DND-41 (cell line): Measurements from ENCODE around the gene VAV2.

Experiments
- ATAC-seq: fragments of 200-7000 bp; cut with Tn5 transposase; 3 replicates; pipeline ENCODE4 v1.9.1; 2021; ENCODE audit warnings: low read depth; ENCODE audit not compliant: insufficient read depth
- DNase-seq: peaks from one replicate; pipeline ENCODE4 v3.0.0-alpha.2; 2020
- H2AFZ ChIP-seq: 2 replicates; pipeline ENCODE4 v1.6.0; 2012; ENCODE audit warnings: low read depth, low read length
- H3K27ac ChIP-seq: 2 replicates; pipeline ENCODE4 v1.5.1; 2012; ENCODE audit warnings: low read length, inconsistent platforms
- H3K27me3 ChIP-seq: fragments of 200-600 bp; sonication (generic); 2 replicates; pipeline ENCODE4 v1.6.0; 2012; ENCODE audit warnings: low read length, mild to moderate bottlenecking, inconsistent platforms; ENCODE audit not compliant: insufficient read depth, poor library complexity
- H3K36me3 ChIP-seq: 2 replicates; pipeline ENCODE4 v1.5.1; 2012; ENCODE audit warnings: low read length, inconsistent platforms; ENCODE audit not compliant: insufficient read depth
- H3K4me1 ChIP-seq: 2 replicates; pipeline ENCODE4 v1.5.1; 2012; ENCODE audit warnings: mild to moderate bottlenecking, low read length; ENCODE audit not compliant: insufficient read depth
- H3K4me2 ChIP-seq: 2 replicates; pipeline ENCODE4 v1.6.0; 2012; ENCODE audit warnings: mild to moderate bottlenecking, moderate library complexity, low read length, inconsistent platforms; ENCODE audit not compliant: insufficient read depth
- H3K4me3 ChIP-seq, 2 experiments: fragments of 200-600 bp in 1 of 2; shearing (Covaris generic) in 1 of 2; 2 replicates each; pipeline ENCODE4 v1.5.1; 2012 to 2016; ENCODE audit warnings: inconsistent platforms in 2 of 2, low read length in 2 of 2, mild to moderate bottlenecking in 2 of 2, low read depth in 1 of 2, moderate library complexity in 1 of 2
- H3K79me2 ChIP-seq: 2 replicates; pipeline ENCODE4 v1.6.0; 2012; ENCODE audit warnings: low read length, inconsistent platforms; ENCODE audit not compliant: insufficient read depth
- H3K9ac ChIP-seq: 2 replicates; pipeline ENCODE4 v1.6.0; 2012; ENCODE audit warnings: low read depth, mild to moderate bottlenecking, inconsistent platforms, low read length, moderate library complexity
- H3K9me3 ChIP-seq: 2 replicates; pipeline ENCODE4 v1.5.1; 2012; ENCODE audit warnings: low read length, moderate library complexity, mild to moderate bottlenecking, inconsistent platforms; ENCODE audit not compliant: insufficient read depth, severe bottlenecking
- H4K20me1 ChIP-seq: 2 replicates; pipeline ENCODE4 v1.6.0; 2012; ENCODE audit warnings: low read length; ENCODE audit not compliant: insufficient read depth
- CTCF ChIP-seq: IDR thresholded peaks from 2 replicates; pipeline ENCODE4 v1.5.1; 2012; ENCODE audit warnings: borderline replicate concordance, low read length, moderate library complexity, mild to moderate bottlenecking; ENCODE audit not compliant: poor library complexity, severe bottlenecking; ENCODE audit errors: extremely low read depth
- EZH2 ChIP-seq: IDR thresholded peaks from 3 replicates; pipeline ENCODE4 v1.6.1; 2012; ENCODE audit warnings: borderline replicate concordance, low read depth, mild to moderate bottlenecking, moderate library complexity, low read length, inconsistent platforms; ENCODE audit not compliant: severe bottlenecking

The VAV2 gene

GRCh38 chr9:133979273-133979920 lies 12.7 kb downstream of the VAV2 start:
- no peaks in the 10 kb centered on the region for H3K36me3 ChIP-seq
- H3K4me2 ChIP-seq, result no peak overlapping the region
- H3K79me2 ChIP-seq, result no peaks in the 10 kb centered on the region
- H3K4me1 ChIP-seq, result no peaks in the 10 kb centered on the region
- H3K27me3 ChIP-seq, result no peaks in the 10 kb centered on the region
- TF ChIP-seq EZH2, result no peak
- no peak for TF ChIP-seq CTCF
- no peak overlapping the region for H3K4me3 ChIP-seq
- H2AFZ ChIP-seq, result no peak overlapping the region
- H3K9me3 ChIP-seq, result no peaks in the 10 kb centered on the region
- DNase-seq (no peak), ATAC-seq (no peak)
- H3K27ac ChIP-seq, result no peak overlapping the region
- H4K20me1 ChIP-seq, result no peaks in the 10 kb centered on the region
- no peak overlapping the region for H3K9ac ChIP-seq

DNA sequence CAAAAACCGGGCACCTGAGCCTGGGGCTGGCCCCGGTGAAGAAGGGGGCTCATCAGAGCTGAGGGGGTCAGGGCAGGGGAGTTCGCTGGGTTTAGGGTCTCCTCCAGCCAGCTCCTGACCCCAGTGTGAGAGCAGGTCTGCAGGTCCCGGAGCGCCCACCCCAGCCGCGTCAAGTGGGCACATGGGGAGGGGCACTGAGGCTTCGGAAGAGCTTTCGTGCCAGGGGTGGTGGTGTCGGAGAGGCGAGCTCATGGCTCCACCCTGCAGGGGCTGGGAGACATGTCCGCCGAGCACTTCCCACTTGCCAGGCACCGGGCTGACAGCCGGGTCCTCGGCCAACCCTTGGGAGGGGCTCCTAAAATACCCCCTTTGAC lies 13.2 kb downstream of the VAV2 start:
- Histone ChIP-seq H3K4me2 (no peak overlapping the region), H3K27ac (no peak overlapping the region), H3K9ac (no peak overlapping the region), H3K27me3 (no peaks in the 10 kb centered on the region), H3K9me3 (no peaks in the 10 kb centered on the region), H4K20me1 (no peaks in the 10 kb centered on the region), H3K4me1 (no peaks in the 10 kb centered on the region), H2AFZ (no peak overlapping the region), H3K36me3 (no peaks in the 10 kb centered on the region), H3K79me2 (no peaks in the 10 kb centered on the region), H3K4me3 (no peak overlapping the region)
- no peak for DNase-seq
- TF ChIP-seq CTCF, result no peak
- no peak for TF ChIP-seq EZH2
- ATAC-seq, result no peak

DNA sequence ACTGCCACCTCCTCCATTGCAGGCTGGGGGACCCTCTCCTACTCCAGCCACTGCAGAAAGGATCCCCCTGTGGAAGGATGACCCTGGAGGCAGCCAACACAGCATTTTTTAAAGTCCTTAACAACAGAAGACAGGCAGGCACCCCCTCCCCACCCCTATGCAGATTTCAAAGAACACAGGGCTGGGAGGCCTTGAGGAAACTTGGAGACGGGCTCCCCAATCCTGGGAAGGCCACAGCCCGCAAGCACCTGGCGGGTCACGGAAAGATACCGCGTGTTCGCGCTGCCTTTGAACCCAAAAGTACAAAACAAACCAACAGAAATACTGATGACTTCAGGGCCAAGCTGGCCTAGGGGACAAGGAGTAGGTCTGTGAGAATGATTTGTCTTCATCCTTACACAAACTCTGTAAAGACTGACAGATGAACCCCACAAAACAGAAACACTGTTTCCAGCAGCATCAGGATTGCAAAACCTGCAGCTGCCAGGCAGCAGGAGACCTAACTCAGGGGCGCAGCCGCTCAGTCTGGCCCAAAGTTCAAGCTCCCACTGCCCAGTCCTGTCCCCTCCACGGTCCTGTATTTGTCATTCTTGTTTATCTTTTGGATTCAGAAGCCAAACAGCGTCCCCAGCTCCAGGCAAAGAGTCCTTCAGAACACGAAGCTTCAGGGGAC lies 13.8 kb downstream of the VAV2 start:
- H3K36me3 ChIP-seq, result no peaks in the 10 kb centered on the region
- no peaks in the 10 kb centered on the region for H3K9me3 ChIP-seq
- H3K79me2 ChIP-seq, result no peaks in the 10 kb centered on the region
- no peak overlapping the region for H3K4me2 ChIP-seq
- no peak overlapping the region for H3K9ac ChIP-seq
- H2AFZ ChIP-seq, result no peak overlapping the region
- no peak overlapping the region for H3K27ac ChIP-seq
- H3K4me1 ChIP-seq, result no peaks in the 10 kb centered on the region
- ATAC-seq (no peak), DNase-seq (no peak)
- H4K20me1 ChIP-seq, result no peaks in the 10 kb centered on the region
- H3K4me3 ChIP-seq, result no peak overlapping the region
- no peak for TF ChIP-seq CTCF
- no peak for TF ChIP-seq EZH2
- no peaks in the 10 kb centered on the region for H3K27me3 ChIP-seq
